Measurements from ENCODE around the gene POLD2.

The POLD2 gene

GRCh38 chr7:44082541-44083207, 40.7 kb downstream of the POLD2 start:
- in situ Hi-C loops (cut with HindIII; ENCODE audit: low pct_unique_long_range_greater_than_20kb, low sequenced_read_pairs) = no loop called here
- TF ChIP-seq JUND (IDR thresholded peaks at IDR 0.05; ENCODE audit: low read depth) = no peak
- DNase-seq (ENCODE audit: low read depth in 1 of 2, low spot score in 1 of 2) = peak; percentile 97 to 100

- in situ Hi-C loops (cut with HindIII; ENCODE audit: low pct_unique_long_range_greater_than_20kb, low sequenced_read_pairs) = no loop called here
- DNase-seq (ENCODE audit: low read depth in 1 of 2, low spot score in 1 of 2) = no peak
- no peak for TF ChIP-seq JUND (IDR thresholded peaks at IDR 0.05; ENCODE audit: low read depth)
Observed at GRCh38 chr7:44081266-44081748, 42.0 kb downstream of the POLD2 start.

- no peak for DNase-seq (ENCODE audit: low read depth in 1 of 2, low spot score in 1 of 2)
- in situ Hi-C loops (cut with HindIII; ENCODE audit: low pct_unique_long_range_greater_than_20kb, low sequenced_read_pairs) = no loop called here
- TF ChIP-seq JUND (IDR thresholded peaks at IDR 0.05; ENCODE audit: low read depth) = no peak
Observed at GRCh38 chr7:44080686-44081265, 42.6 kb downstream of the POLD2 start.

- no peak for DNase-seq (ENCODE audit: low read depth in 1 of 2, low spot score in 1 of 2)
- in situ Hi-C loops (cut with HindIII; ENCODE audit: low pct_unique_long_range_greater_than_20kb, low sequenced_read_pairs) = no loop called here
- no peak for TF ChIP-seq JUND (IDR thresholded peaks at IDR 0.05; ENCODE audit: low read depth)
Observed at GRCh38 chr7:44080118-44080517, 43.2 kb downstream of the POLD2 start.

GRCh38 chr7:44079331-44080021, 43.9 kb downstream of the POLD2 start:
- TF ChIP-seq JUND (IDR thresholded peaks at IDR 0.05; ENCODE audit: low read depth) = no peak
- DNase-seq (ENCODE audit: low read depth in 1 of 2, low spot score in 1 of 2) = no peak
- in situ Hi-C loops (cut with HindIII; ENCODE audit: low pct_unique_long_range_greater_than_20kb, low sequenced_read_pairs) = no loop called here

GRCh38 chr7:44078521-44078920, 44.8 kb downstream of the POLD2 start:
- no peak for DNase-seq (ENCODE audit: low read depth in 1 of 2, low spot score in 1 of 2)
- TF ChIP-seq JUND (IDR thresholded peaks at IDR 0.05; ENCODE audit: low read depth) = no peak
- in situ Hi-C loops (cut with HindIII; ENCODE audit: low pct_unique_long_range_greater_than_20kb, low sequenced_read_pairs) = no loop called here

- no peak for TF ChIP-seq JUND (IDR thresholded peaks at IDR 0.05; ENCODE audit: low read depth)
- no peak for DNase-seq (ENCODE audit: low read depth in 1 of 2, low spot score in 1 of 2)
- in situ Hi-C loops (cut with HindIII; ENCODE audit: low pct_unique_long_range_greater_than_20kb, low sequenced_read_pairs) = no loop called here
Observed at GRCh38 chr7:44077681-44078091, 45.7 kb downstream of the POLD2 start.

GRCh38 chr7:44077061-44077460, 46.3 kb downstream of the POLD2 start:
- no peak for TF ChIP-seq JUND (IDR thresholded peaks at IDR 0.05; ENCODE audit: low read depth)
- no peak for DNase-seq (ENCODE audit: low read depth in 1 of 2, low spot score in 1 of 2)
- in situ Hi-C loops (cut with HindIII; ENCODE audit: low pct_unique_long_range_greater_than_20kb, low sequenced_read_pairs) = no loop called here

GRCh38 chr7:44076101-44076895, 47.0 kb downstream of the POLD2 start:
- TF ChIP-seq JUND (IDR thresholded peaks at IDR 0.05; ENCODE audit: low read depth) = no peak
- DNase-seq (ENCODE audit: low read depth in 1 of 2, low spot score in 1 of 2) = no peak
- in situ Hi-C loops (cut with HindIII; ENCODE audit: low pct_unique_long_range_greater_than_20kb, low sequenced_read_pairs) = no loop called here

- peak; percentile 66 to 81 for DNase-seq (ENCODE audit: low read depth in 1 of 2, low spot score in 1 of 2)
Observed at GRCh38 chr7:44075296-44076075, 47.9 kb downstream of the POLD2 start.

GRCh38 chr7:44074349-44074695, 49.0 kb downstream of the POLD2 start:
- no peak for DNase-seq (ENCODE audit: low read depth in 1 of 2, low spot score in 1 of 2)
- in situ Hi-C loops (cut with HindIII; ENCODE audit: low pct_unique_long_range_greater_than_20kb, low sequenced_read_pairs) = no loop called here
- TF ChIP-seq JUND (IDR thresholded peaks at IDR 0.05; ENCODE audit: low read depth) = no peak

More at GRCh38 chr7:44075296-44076075, 47.9 kb downstream of the POLD2 start:
- in situ Hi-C loops (cut with HindIII; ENCODE audit: low pct_unique_long_range_greater_than_20kb, low sequenced_read_pairs) = no loop called here
- no peak for TF ChIP-seq JUND (IDR thresholded peaks at IDR 0.05; ENCODE audit: low read depth)

All from T47D (cell line).